GM12864 (cell line): ENCODE data around the gene MALRD1.
"Not testable (repeated sequence)": the region's sequence is repeated elsewhere in the genome, so short reads cannot be mapped to it uniquely, and the experiment has no call there.

Experiments
- DNase-seq: peaks from one replicate; pipeline ENCODE4 v3.0.0-alpha.2; 2011; ENCODE audit warnings: low read depth
- H3K4me3 ChIP-seq: 2 replicates; pipeline ENCODE4 v1.5.1; 2011; ENCODE audit warnings: mild to moderate bottlenecking, low read depth, low read length, control low read depth
- CTCF ChIP-seq: IDR thresholded peaks from 2 replicates; pipeline ENCODE4 v1.5.1; 2011; ENCODE audit warnings: low read depth, mild to moderate bottlenecking, moderate library complexity, low read length, control low read depth, inconsistent platforms; ENCODE audit errors: missing control alignments

MALRD1 gene

GRCh38 chr10:19730907-19731217 lies 682.3 kb downstream of the MALRD1 start:
- no peak for TF ChIP-seq CTCF
- H3K4me3 ChIP-seq = no peak overlapping the region
- no peak for DNase-seq

GRCh38 chr10:19731560-19731959 lies 683.0 kb downstream of the MALRD1 start:
- H3K4me3 ChIP-seq = no peak overlapping the region
- no peak for DNase-seq
- TF ChIP-seq CTCF = no peak

GRCh38 chr10:19738440-19738839 lies 689.8 kb downstream of the MALRD1 start:
- no peak for TF ChIP-seq CTCF
- no peak overlapping the region for H3K4me3 ChIP-seq
- DNase-seq = no peak

GRCh38 chr10:19739232-19739631 lies 690.6 kb downstream of the MALRD1 start:
- H3K4me3 ChIP-seq, DNase-seq: not testable (repeated sequence)

- DNase-seq, H3K4me3 ChIP-seq: not testable (repeated sequence)
These were observed 693.5 kb downstream of the MALRD1 start for GRCh38 chr10:19742144-19742543.

GRCh38 chr10:19745672-19746071 lies 697.1 kb downstream of the MALRD1 start:
- H3K4me3 ChIP-seq = no peak overlapping the region
- no peak for DNase-seq
- TF ChIP-seq CTCF = no peak

- DNase-seq = no peak
- no peak overlapping the region for H3K4me3 ChIP-seq
- no peak for TF ChIP-seq CTCF
These were observed 700.7 kb downstream of the MALRD1 start for GRCh38 chr10:19749185-19749729.

GRCh38 chr10:19750972-19751371 lies 702.4 kb downstream of the MALRD1 start:
- H3K4me3 ChIP-seq = no peak overlapping the region
- TF ChIP-seq CTCF = no peak
- no peak for DNase-seq
